HepG2 (cell line): Measurements from ENCODE around the gene IFI27L2. TPM values are rescaled to one million over a fixed set of nuclear protein-coding genes. Genes with fewer than 3 reads are reported as not detected.
A peak's percentile ranks its signal among the peaks of the same experiment; 100 is the strongest.

Experiments used
- ARNT ChIP-seq: fragments of 450-650 bp; IDR thresholded peaks from 2 replicates; pipeline ENCODE4 v1.6.1; 2017
- CBX5 ChIP-seq: sonication (generic); formaldehyde crosslinking; IDR thresholded peaks from 2 replicates; pipeline ENCODE4 v1.4.0; 2020; ENCODE audit warnings: missing genetic modification reagents, borderline replicate concordance
- KDM6A ChIP-seq: IDR thresholded peaks from 2 replicates; pipeline ENCODE4 v1.6.1; 2016; ENCODE audit warnings: low read depth
- KMT2B ChIP-seq: IDR thresholded peaks from 2 replicates; pipeline ENCODE4 v1.6.1; 2016; ENCODE audit warnings: missing genetic modification reagents, missing compliant biosample characterization
- PPARG ChIP-seq: conservative IDR thresholded peaks from 2 replicates; pipeline ENCODE4 v1.6.1; 2016; ENCODE audit warnings: missing biosample characterization, missing genetic modification reagents
- ZNF138 ChIP-seq: sonication (generic); formaldehyde crosslinking; IDR thresholded peaks from 2 replicates; pipeline ENCODE4 v1.5.0; 2020; ENCODE audit warnings: mild to moderate bottlenecking, low read depth, missing genetic modification reagents
- ZNF407 ChIP-seq: sonication (generic); formaldehyde crosslinking; IDR thresholded peaks from one replicate; pipeline ENCODE4 v1.5.1; 2020; ENCODE audit warnings: mild to moderate bottlenecking, missing genetic modification reagents; ENCODE audit errors: not compliant biosample characterization
- ZNF775 ChIP-seq: sonication (generic); formaldehyde crosslinking; IDR thresholded peaks from 2 replicates; pipeline ENCODE4 v1.4.0; 2020; ENCODE audit warnings: missing genetic modification reagents, mild to moderate bottlenecking, moderate library complexity, borderline replicate concordance
- polyA plus RNA-seq, 8 experiments: library from polyadenylated mRNA; depleted of rRNA in 3 of 8; stranded (reverse) in 7 of 8; unstranded in 1 of 8; fragments of >200 nt; fragmentation: Illumina TruSeq in 4 of 8; extraction: Trizol in 4 of 8; gene quantifications; 2 replicates each; pipeline versions ENCODE4 v1.2.1 to v1.2.3, GENCODE V29; 2011 to 2016; ENCODE audit warnings: low read depth in 4 of 8, missing spikeins in 1 of 8, mixed read lengths in 1 of 8; ENCODE audit not compliant: insufficient read depth in 1 of 8
- total RNA-seq, 5 experiments: library from RNA; depleted of rRNA; stranded (reverse); fragments of >200 nt; fragmentation: Illumina TruSeq; extraction: Trizol; gene quantifications; 2 replicates each; pipeline ENCODE4 v1.2.3, GENCODE V29; 2016; ENCODE audit warnings: low read depth in 1 of 5
- TF ChIP-seq, protein P1 (sequence below): sonication (generic); formaldehyde crosslinking; conservative IDR thresholded peaks from 2 replicates; pipeline ENCODE4 v1.4.0; 2020; ENCODE audit warnings: missing genetic modification reagents
- TF ChIP-seq, protein P2 (sequence below): sonication (generic); formaldehyde crosslinking; IDR thresholded peaks from 2 replicates; pipeline ENCODE4 v1.4.0; 2020; ENCODE audit warnings: missing genetic modification reagents
- TF ChIP-seq, protein P3 (sequence below): IDR thresholded peaks from 2 replicates; pipeline ENCODE4 v1.6.1; 2016; ENCODE audit warnings: low read depth
- TF ChIP-seq, protein P4 (sequence below): sonication (generic); formaldehyde crosslinking; IDR thresholded peaks from 2 replicates; pipeline ENCODE4 v1.4.0; 2020; ENCODE audit warnings: mild to moderate bottlenecking, missing genetic modification reagents
- TF ChIP-seq, protein P5 (sequence below): sonication (generic); formaldehyde crosslinking; IDR thresholded peaks from 2 replicates; pipeline ENCODE4 v1.8.1; 2023; ENCODE audit warnings: mild to moderate bottlenecking, moderate library complexity, missing genetic modification reagents

IFI27L2 gene
- total and polyA plus RNA-seq, 2 of the 13 experiments (the other 11 are each of a cell fraction or from before 2014, with no cell fraction given): 4.3 to 4.8 TPM

DNA sequence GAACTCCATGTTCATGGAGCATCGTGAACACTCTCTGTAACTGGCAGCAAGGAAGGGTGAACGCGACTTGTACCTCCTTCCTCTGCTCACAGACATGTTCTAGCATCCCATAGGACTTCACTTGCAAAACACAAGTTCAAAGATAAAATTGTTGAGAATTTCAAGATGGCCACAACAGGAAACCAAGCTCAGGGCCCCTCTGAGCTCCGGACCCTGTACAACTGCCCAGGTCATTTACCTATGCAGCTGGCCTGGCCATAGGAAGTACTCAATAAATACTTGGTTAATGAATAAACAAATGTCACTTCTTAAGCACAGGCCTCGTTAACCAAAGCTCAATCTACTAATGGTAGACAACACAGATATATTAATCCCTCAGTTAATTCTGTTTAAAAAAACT is 33.1 kb upstream of the IFI27L2 start (continued):
- TF ChIP-seq ZNF407 (CRISPR knock-in tag) (no peak), ZNF138 (CRISPR knock-in tag) (no peak), KDM6A (no peak), PPARG (CRISPR knock-in tag) (no peak), KMT2B (CRISPR knock-in tag) (no peak), ZNF775 (CRISPR knock-in tag) (no peak), CBX5 (CRISPR knock-in tag) (no peak), ARNT (no peak)
- TF ChIP-seq, protein P1, sequence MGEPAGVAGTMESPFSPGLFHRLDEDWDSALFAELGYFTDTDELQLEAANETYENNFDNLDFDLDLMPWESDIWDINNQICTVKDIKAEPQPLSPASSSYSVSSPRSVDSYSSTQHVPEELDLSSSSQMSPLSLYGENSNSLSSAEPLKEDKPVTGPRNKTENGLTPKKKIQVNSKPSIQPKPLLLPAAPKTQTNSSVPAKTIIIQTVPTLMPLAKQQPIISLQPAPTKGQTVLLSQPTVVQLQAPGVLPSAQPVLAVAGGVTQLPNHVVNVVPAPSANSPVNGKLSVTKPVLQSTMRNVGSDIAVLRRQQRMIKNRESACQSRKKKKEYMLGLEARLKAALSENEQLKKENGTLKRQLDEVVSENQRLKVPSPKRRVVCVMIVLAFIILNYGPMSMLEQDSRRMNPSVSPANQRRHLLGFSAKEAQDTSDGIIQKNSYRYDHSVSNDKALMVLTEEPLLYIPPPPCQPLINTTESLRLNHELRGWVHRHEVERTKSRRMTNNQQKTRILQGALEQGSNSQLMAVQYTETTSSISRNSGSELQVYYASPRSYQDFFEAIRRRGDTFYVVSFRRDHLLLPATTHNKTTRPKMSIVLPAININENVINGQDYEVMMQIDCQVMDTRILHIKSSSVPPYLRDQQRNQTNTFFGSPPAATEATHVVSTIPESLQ (CRISPR knock-in tag): no peak
- TF ChIP-seq, protein P2, sequence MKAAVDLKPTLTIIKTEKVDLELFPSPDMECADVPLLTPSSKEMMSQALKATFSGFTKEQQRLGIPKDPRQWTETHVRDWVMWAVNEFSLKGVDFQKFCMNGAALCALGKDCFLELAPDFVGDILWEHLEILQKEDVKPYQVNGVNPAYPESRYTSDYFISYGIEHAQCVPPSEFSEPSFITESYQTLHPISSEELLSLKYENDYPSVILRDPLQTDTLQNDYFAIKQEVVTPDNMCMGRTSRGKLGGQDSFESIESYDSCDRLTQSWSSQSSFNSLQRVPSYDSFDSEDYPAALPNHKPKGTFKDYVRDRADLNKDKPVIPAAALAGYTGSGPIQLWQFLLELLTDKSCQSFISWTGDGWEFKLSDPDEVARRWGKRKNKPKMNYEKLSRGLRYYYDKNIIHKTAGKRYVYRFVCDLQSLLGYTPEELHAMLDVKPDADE: no peak
- TF ChIP-seq, protein P3, sequence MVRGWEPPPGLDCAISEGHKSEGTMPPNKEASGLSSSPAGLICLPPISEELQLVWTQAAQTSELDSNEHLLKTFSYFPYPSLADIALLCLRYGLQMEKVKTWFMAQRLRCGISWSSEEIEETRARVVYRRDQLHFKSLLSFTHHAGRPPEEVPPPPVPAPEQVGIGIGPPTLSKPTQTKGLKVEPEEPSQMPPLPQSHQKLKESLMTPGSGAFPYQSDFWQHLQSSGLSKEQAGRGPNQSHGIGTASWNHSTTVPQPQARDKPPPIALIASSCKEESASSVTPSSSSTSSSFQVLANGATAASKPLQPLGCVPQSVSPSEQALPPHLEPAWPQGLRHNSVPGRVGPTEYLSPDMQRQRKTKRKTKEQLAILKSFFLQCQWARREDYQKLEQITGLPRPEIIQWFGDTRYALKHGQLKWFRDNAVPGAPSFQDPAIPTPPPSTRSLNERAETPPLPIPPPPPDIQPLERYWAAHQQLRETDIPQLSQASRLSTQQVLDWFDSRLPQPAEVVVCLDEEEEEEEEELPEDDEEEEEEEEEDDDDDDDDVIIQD (CRISPR knock-in tag): peak; percentile 21; the same call in 1 of the 2 replicates
- TF ChIP-seq, protein P4, sequence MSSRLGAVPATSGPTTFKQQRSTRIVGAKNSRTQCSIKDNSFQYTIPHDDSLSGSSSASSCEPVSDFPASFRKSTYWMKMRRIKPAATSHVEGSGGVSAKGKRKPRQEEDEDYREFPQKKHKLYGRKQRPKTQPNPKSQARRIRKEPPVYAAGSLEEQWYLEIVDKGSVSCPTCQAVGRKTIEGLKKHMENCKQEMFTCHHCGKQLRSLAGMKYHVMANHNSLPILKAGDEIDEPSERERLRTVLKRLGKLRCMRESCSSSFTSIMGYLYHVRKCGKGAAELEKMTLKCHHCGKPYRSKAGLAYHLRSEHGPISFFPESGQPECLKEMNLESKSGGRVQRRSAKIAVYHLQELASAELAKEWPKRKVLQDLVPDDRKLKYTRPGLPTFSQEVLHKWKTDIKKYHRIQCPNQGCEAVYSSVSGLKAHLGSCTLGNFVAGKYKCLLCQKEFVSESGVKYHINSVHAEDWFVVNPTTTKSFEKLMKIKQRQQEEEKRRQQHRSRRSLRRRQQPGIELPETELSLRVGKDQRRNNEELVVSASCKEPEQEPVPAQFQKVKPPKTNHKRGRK: no peak
- TF ChIP-seq, protein P5, sequence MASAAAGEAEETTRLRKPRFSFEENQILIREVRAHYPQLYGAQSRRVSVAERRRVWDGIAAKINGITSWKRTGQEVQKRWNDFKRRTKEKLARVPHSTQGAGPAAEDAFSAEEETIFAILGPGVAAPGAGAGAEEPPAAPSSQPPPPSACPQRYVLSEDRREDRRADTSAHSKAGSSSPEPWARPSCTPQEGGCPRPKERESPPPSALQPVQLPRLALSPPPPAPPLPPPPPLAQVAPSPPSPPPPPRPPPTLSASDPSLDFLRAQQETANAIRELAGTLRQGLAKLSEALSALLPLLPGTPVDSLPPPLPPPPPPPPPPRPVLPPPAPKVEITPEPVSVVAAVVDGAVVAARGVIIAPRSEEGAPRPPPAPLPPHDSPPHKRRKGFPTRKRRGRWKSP (CRISPR knock-in tag): 0 out of 2 replicates have a peak, but pooled peaks have one; percentile 55
